Measurements from ENCODE around the gene HOXD12. TPM values are rescaled to one million over a fixed set of nuclear protein-coding genes. Genes with fewer than 3 reads are reported as not detected.

The HOXD12 gene
- total and polyA plus RNA-seq, 2 donors (not counting 1 experiment from before 2014, with no cell fraction given), result not detected

DNA sequence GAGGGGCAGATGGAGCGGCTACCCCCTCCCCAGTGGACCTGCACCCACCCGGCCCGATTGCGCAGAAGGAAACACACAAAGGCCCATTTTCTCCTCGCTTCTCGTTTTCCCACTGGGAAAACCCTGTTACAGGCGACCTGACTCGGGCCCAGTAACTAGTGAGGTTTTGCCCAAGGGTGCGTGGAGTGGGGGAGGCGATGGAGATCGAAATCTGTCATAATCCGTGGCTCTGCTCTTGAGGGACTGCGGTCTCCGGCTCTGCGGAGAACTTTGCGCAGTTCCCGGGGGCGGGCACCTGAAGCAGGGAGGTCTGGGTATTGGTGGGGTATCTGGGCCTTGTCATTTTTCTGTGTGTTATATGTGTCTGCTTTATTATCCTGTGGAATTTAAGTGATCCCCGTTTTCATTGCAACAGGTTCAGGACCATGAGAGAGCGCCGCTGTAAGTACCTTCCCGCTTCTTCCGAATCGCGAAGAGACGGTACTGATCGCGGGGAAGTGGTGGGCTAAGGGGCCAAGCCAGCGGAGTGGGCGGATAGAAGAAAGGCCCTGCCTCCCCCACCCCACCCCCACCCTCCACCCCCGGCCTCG is 47.7 kb downstream of the HOXD12 start:
- no peaks in the 10 kb centered on the region for H3K9me3 ChIP-seq (ENCODE audit: control insufficient read depth, insufficient read depth, low read depth, low read length)
- no peak overlapping the region for H3K9ac ChIP-seq (ENCODE audit: insufficient read depth, low read length)
- H3K27ac ChIP-seq (ENCODE audit: insufficient read depth, low read length), result no peak overlapping the region
- no peaks in the 10 kb centered on the region for H4K20me1 ChIP-seq (ENCODE audit: control insufficient read depth, extremely low read depth, insufficient read depth, low read length)
- H2AFZ ChIP-seq (ENCODE audit: low read length), result no peak overlapping the region
- peak; percentile 61 for TF ChIP-seq EZH2 (IDR thresholded peaks at IDR 0.05; ENCODE audit: low read length, missing control alignments)
- TF ChIP-seq, protein P1, sequence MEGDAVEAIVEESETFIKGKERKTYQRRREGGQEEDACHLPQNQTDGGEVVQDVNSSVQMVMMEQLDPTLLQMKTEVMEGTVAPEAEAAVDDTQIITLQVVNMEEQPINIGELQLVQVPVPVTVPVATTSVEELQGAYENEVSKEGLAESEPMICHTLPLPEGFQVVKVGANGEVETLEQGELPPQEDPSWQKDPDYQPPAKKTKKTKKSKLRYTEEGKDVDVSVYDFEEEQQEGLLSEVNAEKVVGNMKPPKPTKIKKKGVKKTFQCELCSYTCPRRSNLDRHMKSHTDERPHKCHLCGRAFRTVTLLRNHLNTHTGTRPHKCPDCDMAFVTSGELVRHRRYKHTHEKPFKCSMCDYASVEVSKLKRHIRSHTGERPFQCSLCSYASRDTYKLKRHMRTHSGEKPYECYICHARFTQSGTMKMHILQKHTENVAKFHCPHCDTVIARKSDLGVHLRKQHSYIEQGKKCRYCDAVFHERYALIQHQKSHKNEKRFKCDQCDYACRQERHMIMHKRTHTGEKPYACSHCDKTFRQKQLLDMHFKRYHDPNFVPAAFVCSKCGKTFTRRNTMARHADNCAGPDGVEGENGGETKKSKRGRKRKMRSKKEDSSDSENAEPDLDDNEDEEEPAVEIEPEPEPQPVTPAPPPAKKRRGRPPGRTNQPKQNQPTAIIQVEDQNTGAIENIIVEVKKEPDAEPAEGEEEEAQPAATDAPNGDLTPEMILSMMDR (conservative IDR thresholded peaks at IDR 0.05 in 1 of 2, IDR thresholded peaks at IDR 0.05 in 1 of 2; ENCODE audit: low read depth in 1 of 2, low read length in 2 of 2), result no peak
- no peaks in the 10 kb centered on the region for H3K4me1 ChIP-seq (ENCODE audit: control insufficient read depth, extremely low read depth, insufficient read depth, low read length)
- H3K36me3 ChIP-seq (ENCODE audit: control insufficient read depth, insufficient read depth, low read length), result no peaks in the 10 kb centered on the region
- no peaks in the 10 kb centered on the region for H3K79me2 ChIP-seq (ENCODE audit: control insufficient read depth, insufficient read depth, low read length)
- no peak overlapping the region for H3K4me2 ChIP-seq (ENCODE audit: extremely low read depth, insufficient read depth, low read length)
- peaks cover 62% of the 10 kb centered on the region for H3K27me3 ChIP-seq (ENCODE audit: control insufficient read depth, insufficient read depth, low read length)
- no peak for DNase-seq (ENCODE audit: low read depth in 2 of 2)
- no peak overlapping the region for H3K4me3 ChIP-seq (replicated peaks in 1 of 4; ENCODE audit: control extremely low read depth in 1 of 4, insufficient read depth in 1 of 4, low read depth in 3 of 4, low read length in 4 of 4)

DNA sequence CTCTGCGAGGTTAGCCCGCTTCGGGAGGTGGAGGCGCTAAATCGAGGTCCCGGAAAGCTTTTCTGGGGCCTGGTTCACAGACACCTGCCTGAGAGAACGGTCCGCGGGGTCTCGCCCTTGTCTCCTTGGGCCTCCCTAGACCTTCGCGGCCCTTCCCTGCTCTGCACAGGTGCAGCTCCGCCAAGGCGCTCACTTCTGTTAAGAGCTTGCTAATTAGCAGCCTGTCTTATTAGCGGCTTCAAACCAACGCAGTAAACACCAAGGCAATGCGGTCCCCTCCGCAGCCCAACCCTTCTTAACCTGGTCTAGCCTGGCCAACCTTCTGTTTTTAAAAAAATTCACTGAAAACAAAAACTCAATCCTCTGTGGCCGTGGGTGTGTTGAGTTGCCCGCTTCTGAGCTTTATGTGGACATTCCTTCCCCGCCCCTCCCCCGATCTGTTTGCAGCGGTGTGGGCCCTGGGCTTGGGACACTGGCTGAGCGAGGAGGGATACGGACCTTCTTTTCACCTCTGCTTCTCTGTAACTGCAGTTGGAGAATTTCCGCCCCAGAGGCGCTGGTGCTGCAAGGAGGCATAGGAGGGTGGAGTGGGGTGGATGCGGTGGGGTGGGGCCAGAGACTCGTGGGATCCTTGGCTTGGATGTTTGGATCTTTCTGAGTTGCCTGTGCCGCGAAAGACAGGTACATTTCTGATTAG is 48.4 kb downstream of the HOXD12 start:
- peaks cover 68% of the 10 kb centered on the region for H3K27me3 ChIP-seq (ENCODE audit: control insufficient read depth, insufficient read depth, low read length)

DNA sequence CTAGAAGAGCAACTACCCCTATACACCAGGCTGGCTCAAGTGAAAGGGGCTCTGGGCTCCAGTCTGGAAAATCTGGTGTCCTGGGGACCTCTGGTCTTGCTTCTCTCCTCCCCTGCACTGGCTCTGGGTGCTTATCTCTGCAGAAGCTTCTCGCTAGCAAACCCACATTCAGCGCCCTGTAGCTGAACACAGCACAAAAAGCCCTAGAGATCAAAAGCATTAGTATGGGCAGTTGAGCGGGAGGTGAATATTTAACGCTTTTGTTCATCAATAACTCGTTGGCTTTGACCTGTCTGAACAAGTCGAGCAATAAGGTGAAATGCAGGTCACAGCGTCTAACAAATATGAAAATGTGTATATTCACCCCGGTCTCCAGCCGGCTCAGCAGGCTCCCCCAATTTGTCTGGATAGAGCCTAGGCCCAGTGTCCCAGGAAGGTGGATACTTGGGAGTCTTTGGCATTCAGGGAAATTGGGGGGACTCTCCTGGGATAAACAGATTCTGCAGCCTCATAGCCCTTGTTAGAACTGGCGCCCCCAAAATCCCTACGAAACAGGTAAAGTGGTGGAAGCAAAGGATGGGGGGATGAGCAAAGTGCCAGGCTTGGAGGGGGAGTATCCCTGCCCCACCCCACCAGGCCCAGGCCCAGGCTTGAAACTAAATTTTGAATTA is 49.3 kb downstream of the HOXD12 start:
- Histone ChIP-seq H3K4me1 (ENCODE audit: control insufficient read depth, extremely low read depth, insufficient read depth, low read length) (no peaks in the 10 kb centered on the region), H3K27ac (ENCODE audit: insufficient read depth, low read length) (no peak overlapping the region), H3K4me2 (ENCODE audit: extremely low read depth, insufficient read depth, low read length) (no peak overlapping the region), H4K20me1 (ENCODE audit: control insufficient read depth, extremely low read depth, insufficient read depth, low read length) (no peaks in the 10 kb centered on the region), H3K27me3 (ENCODE audit: control insufficient read depth, insufficient read depth, low read length) (peaks cover 74% of the 10 kb centered on the region), H3K36me3 (ENCODE audit: control insufficient read depth, insufficient read depth, low read length) (no peaks in the 10 kb centered on the region), H2AFZ (ENCODE audit: low read length) (no peak overlapping the region), H3K79me2 (ENCODE audit: control insufficient read depth, insufficient read depth, low read length) (no peaks in the 10 kb centered on the region), H3K9me3 (ENCODE audit: control insufficient read depth, insufficient read depth, low read depth, low read length) (no peaks in the 10 kb centered on the region), H3K4me3 (replicated peaks in 1 of 4; ENCODE audit: control extremely low read depth in 1 of 4, insufficient read depth in 1 of 4, low read depth in 3 of 4, low read length in 4 of 4) (no peak overlapping the region), H3K9ac (ENCODE audit: insufficient read depth, low read length) (no peak overlapping the region)
- no peak for TF ChIP-seq EZH2 (IDR thresholded peaks at IDR 0.05; ENCODE audit: low read length, missing control alignments)
- TF ChIP-seq, protein P1 (conservative IDR thresholded peaks at IDR 0.05 in 1 of 2, IDR thresholded peaks at IDR 0.05 in 1 of 2; ENCODE audit: low read depth in 1 of 2, low read length in 2 of 2), result no peak
- no peak for DNase-seq (ENCODE audit: low read depth in 2 of 2)

More for the DNA sequence above, 48.4 kb downstream of the HOXD12 start:
- no peaks in the 10 kb centered on the region for H3K36me3 ChIP-seq (ENCODE audit: control insufficient read depth, insufficient read depth, low read length)
- H3K79me2 ChIP-seq (ENCODE audit: control insufficient read depth, insufficient read depth, low read length), result no peaks in the 10 kb centered on the region
- no peak overlapping the region for H3K27ac ChIP-seq (ENCODE audit: insufficient read depth, low read length)
- H4K20me1 ChIP-seq (ENCODE audit: control insufficient read depth, extremely low read depth, insufficient read depth, low read length), result no peaks in the 10 kb centered on the region
- no peak overlapping the region for H3K4me3 ChIP-seq (replicated peaks in 1 of 4; ENCODE audit: control extremely low read depth in 1 of 4, insufficient read depth in 1 of 4, low read depth in 3 of 4, low read length in 4 of 4)
- H3K4me1 ChIP-seq (ENCODE audit: control insufficient read depth, extremely low read depth, insufficient read depth, low read length), result no peaks in the 10 kb centered on the region
- H3K9me3 ChIP-seq (ENCODE audit: control insufficient read depth, insufficient read depth, low read depth, low read length), result no peaks in the 10 kb centered on the region
- peak; percentile 73 for TF ChIP-seq EZH2 (IDR thresholded peaks at IDR 0.05; ENCODE audit: low read length, missing control alignments)
- TF ChIP-seq, protein P1 (conservative IDR thresholded peaks at IDR 0.05 in 1 of 2, IDR thresholded peaks at IDR 0.05 in 1 of 2; ENCODE audit: low read depth in 1 of 2, low read length in 2 of 2), result no peak
- no peak for DNase-seq (ENCODE audit: low read depth in 2 of 2)
- H2AFZ ChIP-seq (ENCODE audit: low read length), result no peak overlapping the region
- H3K4me2 ChIP-seq (ENCODE audit: extremely low read depth, insufficient read depth, low read length), result no peak overlapping the region
- H3K9ac ChIP-seq (ENCODE audit: insufficient read depth, low read length), result no peak overlapping the region

Measured in fibroblast of lung (primary cell).